ENCODE data around the gene SLC12A9. TPM values are rescaled to one million over a fixed set of nuclear protein-coding genes. Genes with fewer than 3 reads are reported as not detected.
"Not testable (repeated sequence)": the region's sequence is repeated elsewhere in the genome, so short reads cannot be mapped to it uniquely, and the experiment has no call there.

The SLC12A9 gene
- total RNA-seq, 1 donor from 2014 or later: 30.5 TPM

DNA sequence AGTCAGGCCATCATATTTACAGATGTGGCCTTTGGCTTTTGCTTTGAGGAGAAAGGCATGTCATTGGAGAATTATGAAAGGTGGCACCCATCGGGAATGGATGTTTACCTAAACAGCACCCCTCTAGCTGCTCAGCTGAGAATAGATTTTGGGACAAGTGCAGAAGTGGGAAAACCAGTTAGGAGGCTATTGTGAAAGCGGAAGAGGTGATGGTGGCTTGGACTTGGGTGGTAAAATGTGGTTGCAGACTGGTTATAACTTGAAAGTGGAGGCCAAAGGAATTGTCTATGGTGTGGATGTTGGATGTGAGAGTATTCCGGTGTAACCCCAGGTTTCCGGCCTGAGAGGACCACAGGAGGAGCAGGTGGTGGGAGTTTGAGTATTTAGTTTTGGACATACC is 5.2 kb upstream of the SLC12A9 start:
- Histone ChIP-seq H3K9me3 (ENCODE audit: insufficient read depth, low read depth, low read length) (no peaks in the 10 kb centered on the region), H3K79me2 (ENCODE audit: insufficient read depth, low read length) (no peaks in the 10 kb centered on the region), H3K9ac (ENCODE audit: low read length) (no peak overlapping the region), H3K27me3 (ENCODE audit: insufficient read depth, low read length) (no peaks in the 10 kb centered on the region), H3K27ac (ENCODE audit: low read depth, low read length) (no peak overlapping the region), H3K4me3 (ENCODE audit: insufficient read depth, low read depth, low read length) (no peak overlapping the region), H2AFZ (ENCODE audit: low read depth, low read length) (no peak overlapping the region), H4K20me1 (ENCODE audit: insufficient read depth, low read length) (no peaks in the 10 kb centered on the region), H3K36me3 (ENCODE audit: insufficient read depth, low read length) (no peaks in the 10 kb centered on the region), H3K4me2 (ENCODE audit: low read length) (no peak overlapping the region), H3K4me1 (ENCODE audit: insufficient read depth, low read length) (peaks cover 6% of the 10 kb centered on the region)
- no peak overlapping the region for H3K27ac Mint-ChIP-seq (ENCODE audit: unreplicated experiment)
- H3K4me1 Mint-ChIP-seq (ENCODE audit: low read depth, unreplicated experiment): no peaks in the 10 kb centered on the region
- H3K36me3 Mint-ChIP-seq (ENCODE audit: low read depth, unreplicated experiment): no peaks in the 10 kb centered on the region
- H3K27me3 Mint-ChIP-seq (ENCODE audit: low read depth, unreplicated experiment): no peaks in the 10 kb centered on the region
- FAIRE-seq (no peak), DNase-seq (ENCODE audit: low read depth) (no peak)
- H3K9me3 Mint-ChIP-seq (ENCODE audit: unreplicated experiment): no peaks in the 10 kb centered on the region
- peak overlapping the region; percentile 45 for H3K4me3 Mint-ChIP-seq (ENCODE audit: unreplicated experiment)
- TF ChIP-seq EZH2 (IDR thresholded peaks at IDR 0.05; ENCODE audit: insufficient read depth, low read length): no peak
- TF ChIP-seq, protein P1, sequence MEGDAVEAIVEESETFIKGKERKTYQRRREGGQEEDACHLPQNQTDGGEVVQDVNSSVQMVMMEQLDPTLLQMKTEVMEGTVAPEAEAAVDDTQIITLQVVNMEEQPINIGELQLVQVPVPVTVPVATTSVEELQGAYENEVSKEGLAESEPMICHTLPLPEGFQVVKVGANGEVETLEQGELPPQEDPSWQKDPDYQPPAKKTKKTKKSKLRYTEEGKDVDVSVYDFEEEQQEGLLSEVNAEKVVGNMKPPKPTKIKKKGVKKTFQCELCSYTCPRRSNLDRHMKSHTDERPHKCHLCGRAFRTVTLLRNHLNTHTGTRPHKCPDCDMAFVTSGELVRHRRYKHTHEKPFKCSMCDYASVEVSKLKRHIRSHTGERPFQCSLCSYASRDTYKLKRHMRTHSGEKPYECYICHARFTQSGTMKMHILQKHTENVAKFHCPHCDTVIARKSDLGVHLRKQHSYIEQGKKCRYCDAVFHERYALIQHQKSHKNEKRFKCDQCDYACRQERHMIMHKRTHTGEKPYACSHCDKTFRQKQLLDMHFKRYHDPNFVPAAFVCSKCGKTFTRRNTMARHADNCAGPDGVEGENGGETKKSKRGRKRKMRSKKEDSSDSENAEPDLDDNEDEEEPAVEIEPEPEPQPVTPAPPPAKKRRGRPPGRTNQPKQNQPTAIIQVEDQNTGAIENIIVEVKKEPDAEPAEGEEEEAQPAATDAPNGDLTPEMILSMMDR (IDR thresholded peaks at IDR 0.05; ENCODE audit: insufficient read depth, low read depth, low read length): no peak

DNA sequence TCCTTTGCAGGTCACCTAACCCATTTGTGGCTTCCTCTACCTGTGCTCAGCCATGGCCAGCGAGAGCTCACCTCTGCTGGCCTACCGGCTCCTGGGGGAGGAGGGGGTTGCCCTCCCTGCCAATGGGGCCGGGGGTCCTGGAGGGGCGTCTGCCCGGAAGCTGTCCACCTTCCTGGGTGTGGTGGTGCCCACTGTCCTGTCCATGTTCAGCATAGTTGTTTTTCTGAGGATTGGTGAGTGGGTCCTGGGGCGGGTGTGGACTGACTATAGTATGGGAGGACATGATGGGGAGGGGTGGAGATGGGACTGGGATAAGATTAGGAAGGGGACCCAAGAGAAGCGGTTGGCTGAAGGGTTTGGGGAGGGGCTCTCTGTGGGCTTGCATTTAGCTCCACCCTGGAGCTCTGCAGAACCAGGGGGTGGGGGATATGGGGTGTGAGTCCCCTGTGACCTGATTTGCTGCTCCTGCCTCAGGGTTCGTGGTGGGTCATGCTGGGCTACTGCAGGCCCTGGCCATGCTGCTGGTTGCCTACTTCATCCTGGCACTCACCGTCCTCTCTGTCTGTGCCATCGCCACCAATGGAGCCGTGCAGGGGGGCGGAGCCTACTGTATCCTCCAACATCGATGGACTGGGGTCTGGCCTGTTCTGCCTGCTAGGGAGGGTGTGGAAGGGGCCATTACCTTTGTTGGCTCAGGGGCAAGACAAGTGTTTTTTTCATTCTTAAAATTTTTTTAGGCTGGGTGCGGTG is 1.8 kb downstream of the SLC12A9 start:
- no peaks in the 10 kb centered on the region for H3K9me3 ChIP-seq (ENCODE audit: insufficient read depth, low read depth, low read length)
- H3K27ac Mint-ChIP-seq (ENCODE audit: unreplicated experiment): no peak overlapping the region
- peaks cover 6% of the 10 kb centered on the region for H3K4me1 Mint-ChIP-seq (ENCODE audit: low read depth, unreplicated experiment)
- H4K20me1 ChIP-seq (ENCODE audit: insufficient read depth, low read length): peaks cover 19% of the 10 kb centered on the region
- no peak overlapping the region for H2AFZ ChIP-seq (ENCODE audit: low read depth, low read length)
- TF ChIP-seq, protein P1 (IDR thresholded peaks at IDR 0.05; ENCODE audit: insufficient read depth, low read depth, low read length): no peak
- TF ChIP-seq EZH2 (IDR thresholded peaks at IDR 0.05; ENCODE audit: insufficient read depth, low read length): no peak
- H3K4me1 ChIP-seq (ENCODE audit: insufficient read depth, low read length): peaks cover 11% of the 10 kb centered on the region
- no peaks in the 10 kb centered on the region for H3K36me3 ChIP-seq (ENCODE audit: insufficient read depth, low read length)
- H3K4me3 ChIP-seq (ENCODE audit: insufficient read depth, low read depth, low read length): no peak overlapping the region
- H3K27me3 ChIP-seq (ENCODE audit: insufficient read depth, low read length): no peaks in the 10 kb centered on the region
- peaks cover 16% of the 10 kb centered on the region for H3K79me2 ChIP-seq (ENCODE audit: insufficient read depth, low read length)
- H3K9ac ChIP-seq (ENCODE audit: low read length): no peak overlapping the region
- H3K27me3 Mint-ChIP-seq (ENCODE audit: low read depth, unreplicated experiment): no peaks in the 10 kb centered on the region
- FAIRE-seq: no peak
- no peaks in the 10 kb centered on the region for H3K36me3 Mint-ChIP-seq (ENCODE audit: low read depth, unreplicated experiment)
- DNase-seq (ENCODE audit: low read depth): no peak
- no peak overlapping the region for H3K4me2 ChIP-seq (ENCODE audit: low read length)
- no peaks in the 10 kb centered on the region for H3K9me3 Mint-ChIP-seq (ENCODE audit: unreplicated experiment)
- H3K27ac ChIP-seq (ENCODE audit: low read depth, low read length): no peak overlapping the region
- peak overlapping the region; percentile 60 for H3K4me3 Mint-ChIP-seq (ENCODE audit: unreplicated experiment)

DNA sequence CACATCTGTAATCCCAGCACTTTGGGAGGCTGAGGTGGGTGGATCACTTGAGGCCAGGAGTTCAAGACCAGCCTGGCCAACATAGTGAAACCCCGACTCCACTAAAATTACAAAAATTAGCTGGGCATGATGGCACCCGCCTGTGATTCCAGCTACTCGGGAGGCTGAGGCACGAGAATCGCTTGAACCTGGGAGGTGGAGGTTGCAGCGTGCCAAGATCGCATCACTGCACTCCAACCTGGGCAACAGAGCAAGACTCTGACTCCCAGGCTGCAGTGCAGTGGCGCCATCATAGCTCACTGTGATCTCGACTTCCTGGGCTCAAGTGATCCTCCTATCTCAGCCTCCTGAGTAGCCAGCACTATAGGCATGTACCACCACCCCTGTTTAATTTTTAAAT is 2.4 kb downstream of the SLC12A9 start:
- H3K27me3 ChIP-seq (ENCODE audit: insufficient read depth, low read length); DNase-seq (ENCODE audit: low read depth); H3K4me3 ChIP-seq (ENCODE audit: insufficient read depth, low read depth, low read length); H3K36me3 Mint-ChIP-seq (ENCODE audit: low read depth, unreplicated experiment); FAIRE-seq; H2AFZ ChIP-seq (ENCODE audit: low read depth, low read length); H3K36me3 ChIP-seq (ENCODE audit: insufficient read depth, low read length); H3K9me3 ChIP-seq (ENCODE audit: insufficient read depth, low read depth, low read length); H3K9ac ChIP-seq (ENCODE audit: low read length); H3K27ac Mint-ChIP-seq (ENCODE audit: unreplicated experiment); H3K27me3 Mint-ChIP-seq (ENCODE audit: low read depth, unreplicated experiment); H3K27ac ChIP-seq (ENCODE audit: low read depth, low read length); H3K4me2 ChIP-seq (ENCODE audit: low read length); H3K4me1 Mint-ChIP-seq (ENCODE audit: low read depth, unreplicated experiment); H3K4me3 Mint-ChIP-seq (ENCODE audit: unreplicated experiment); H3K9me3 Mint-ChIP-seq (ENCODE audit: unreplicated experiment): not testable (repeated sequence)
- H3K79me2 ChIP-seq (ENCODE audit: insufficient read depth, low read length): peaks cover 16% of the 10 kb centered on the region
- H4K20me1 ChIP-seq (ENCODE audit: insufficient read depth, low read length): peaks cover 20% of the 10 kb centered on the region
- H3K4me1 ChIP-seq (ENCODE audit: insufficient read depth, low read length): peaks cover 11% of the 10 kb centered on the region

Measured in astrocyte (in vitro differentiated cells and primary cell).